ENCODE results near the gene PRAC2. TPM values are rescaled to one million over a fixed set of nuclear protein-coding genes. Genes with fewer than 3 reads are reported as not detected.

The PRAC2 gene
- total RNA-seq, 5 donors from 2014 or later (not counting 1 experiment from before 2014, with no cell fraction given) = not detected

- no peaks in the 10 kb centered on the region for H3K9me3 Mint-ChIP-seq
- H3K9me3 ChIP-seq = no peaks in the 10 kb centered on the region
- no peak overlapping the region for H3K4me3 Mint-ChIP-seq
- ChIA-PET CTCF (interaction anchor here in 1 of 2 donors (0.9 to 1.1 kb wide), 2 partner anchors 79 to 127 kb away, joined by 3 to 6 read pairs; no protein-coding TSS in a partner anchor), POLR2A (no interaction called here)
- H3K27me3 Mint-ChIP-seq = peaks cover 70 to 85% of the 10 kb centered on the region in 2 donors
- H3K4me1 ChIP-seq (ENCODE audit: control insufficient read depth in 1 of 2, extremely low read depth in 1 of 2, insufficient read depth in 2 of 2, low read length in 2 of 2) = peaks cover 2 to 17% of the 10 kb centered on the region in 2 experiments
- H3K4me1 Mint-ChIP-seq = peaks cover 18 to 19% (median 19%) of the 10 kb centered on the region in 3 donors
- H3K36me3 Mint-ChIP-seq = no peaks in the 10 kb centered on the region
- DNase-seq (no peak), ATAC-seq (replicated peaks in 1 of 4) (no peak)
- H3K4me3 ChIP-seq (ENCODE audit: control insufficient read depth in 1 of 2, extremely low read depth in 1 of 2, low read length in 1 of 2) = no peak overlapping the region
- no peak overlapping the region for H3K27ac ChIP-seq (ENCODE audit: low read length)
- H3K36me3 ChIP-seq (ENCODE audit: control insufficient read depth in 2 of 2, extremely low read depth in 1 of 2, insufficient read depth in 1 of 2, low read length in 1 of 2) = no peaks in the 10 kb centered on the region
- H3K27me3 ChIP-seq (replicated peaks in 1 of 2; ENCODE audit: control insufficient read depth in 2 of 2, extremely low read depth in 1 of 2, insufficient read depth in 2 of 2, low read length in 1 of 2) = peaks cover 19 to 75% of the 10 kb centered on the region in 2 experiments
- H3K27ac Mint-ChIP-seq = no peak overlapping the region
- no CpG with 5 or more reads among the region's 2 CpGs for WGBS (ENCODE audit: insufficient coverage)
Observed at GRCh38 chr17:48757524-48757961, 34.6 kb downstream of the PRAC2 start.

GRCh38 chr17:48759288-48759687 lies 36.3 kb downstream of the PRAC2 start:
- Histone ChIP-seq H3K27ac (ENCODE audit: low read length) (no peak overlapping the region), H3K36me3 (ENCODE audit: control insufficient read depth in 2 of 2, extremely low read depth in 1 of 2, insufficient read depth in 1 of 2, low read length in 1 of 2) (no peaks in the 10 kb centered on the region), H3K4me3 (ENCODE audit: control insufficient read depth in 1 of 2, extremely low read depth in 1 of 2, low read length in 1 of 2) (no peak overlapping the region), H3K27me3 (replicated peaks in 1 of 2; ENCODE audit: control insufficient read depth in 2 of 2, extremely low read depth in 1 of 2, insufficient read depth in 2 of 2, low read length in 1 of 2) (peaks cover 5 to 68% of the 10 kb centered on the region in 2 experiments), H3K4me1 (ENCODE audit: control insufficient read depth in 1 of 2, extremely low read depth in 1 of 2, insufficient read depth in 2 of 2, low read length in 2 of 2) (peaks cover 2 to 9% of the 10 kb centered on the region in 2 experiments), H3K9me3 (no peaks in the 10 kb centered on the region)
- ATAC-seq (replicated peaks in 1 of 4) (no peak), DNase-seq (no peak)
- Mint-ChIP-seq H3K9me3 (no peaks in the 10 kb centered on the region), H3K4me3 (no peak overlapping the region), H3K27ac (no peak overlapping the region), H3K4me1 (peaks cover 4 to 6% (median 4%) of the 10 kb centered on the region in 3 donors), H3K27me3 (peaks cover 70 to 83% of the 10 kb centered on the region in 2 donors), H3K36me3 (no peaks in the 10 kb centered on the region)
- POLR2A ChIA-PET = no interaction called here
- CTCF ChIA-PET = no interaction called here

- POLR2A ChIA-PET = no interaction called here
- Histone ChIP-seq H3K9me3 (no peaks in the 10 kb centered on the region), H3K27ac (ENCODE audit: low read length) (no peak overlapping the region), H3K4me1 (ENCODE audit: control insufficient read depth in 1 of 2, extremely low read depth in 1 of 2, insufficient read depth in 2 of 2, low read length in 2 of 2) (no peaks in the 10 kb centered on the region), H3K36me3 (ENCODE audit: control insufficient read depth in 2 of 2, extremely low read depth in 1 of 2, insufficient read depth in 1 of 2, low read length in 1 of 2) (no peaks in the 10 kb centered on the region), H3K4me3 (ENCODE audit: control insufficient read depth in 1 of 2, extremely low read depth in 1 of 2, low read length in 1 of 2) (no peak overlapping the region), H3K27me3 (replicated peaks in 1 of 2; ENCODE audit: control insufficient read depth in 2 of 2, extremely low read depth in 1 of 2, insufficient read depth in 2 of 2, low read length in 1 of 2) (peaks cover 0 to 62% of the 10 kb centered on the region in 2 experiments)
- DNase-seq = no peak
- peaks cover 70 to 78% of the 10 kb centered on the region in 2 donors for H3K27me3 Mint-ChIP-seq
- ATAC-seq (replicated peaks in 1 of 4) = no peak
- H3K36me3 Mint-ChIP-seq = no peaks in the 10 kb centered on the region
- H3K4me3 Mint-ChIP-seq = no peak overlapping the region
- no peak overlapping the region for H3K27ac Mint-ChIP-seq
- 43% methylated on average over 2 of the region's 4 CpGs for WGBS (ENCODE audit: insufficient coverage)
- H3K9me3 Mint-ChIP-seq = no peaks in the 10 kb centered on the region
- CTCF ChIA-PET = interaction anchor here in 1 of 2 donors (0.6 to 1.0 kb wide), 2 partner anchors 43 to 269 kb away, joined by 3 to 4 read pairs; no protein-coding TSS in a partner anchor
- H3K4me1 Mint-ChIP-seq = no peaks in the 10 kb centered on the region
Observed at GRCh38 chr17:48760411-48760810, 37.4 kb downstream of the PRAC2 start.

GRCh38 chr17:48761114-48761513 lies 38.1 kb downstream of the PRAC2 start:
- H3K27ac ChIP-seq (ENCODE audit: low read length) = no peak overlapping the region
- H3K4me3 Mint-ChIP-seq = no peak overlapping the region
- no peak overlapping the region for H3K27ac Mint-ChIP-seq
- DNase-seq (no peak), ATAC-seq (replicated peaks in 1 of 4) (no peak)
- H3K27me3 ChIP-seq (replicated peaks in 1 of 2; ENCODE audit: control insufficient read depth in 2 of 2, extremely low read depth in 1 of 2, insufficient read depth in 2 of 2, low read length in 1 of 2) = peaks cover 0 to 62% of the 10 kb centered on the region in 2 experiments
- no peaks in the 10 kb centered on the region for H3K4me1 Mint-ChIP-seq
- H3K4me1 ChIP-seq (ENCODE audit: control insufficient read depth in 1 of 2, extremely low read depth in 1 of 2, insufficient read depth in 2 of 2, low read length in 2 of 2) = no peaks in the 10 kb centered on the region
- peaks cover 70 to 76% of the 10 kb centered on the region in 2 donors for H3K27me3 Mint-ChIP-seq
- no peaks in the 10 kb centered on the region for H3K36me3 ChIP-seq (ENCODE audit: control insufficient read depth in 2 of 2, extremely low read depth in 1 of 2, insufficient read depth in 1 of 2, low read length in 1 of 2)
- ChIA-PET POLR2A (no interaction called here), CTCF (interaction anchor here in 1 of 2 donors (0.6 to 1.0 kb wide), 2 partner anchors 44 to 269 kb away, joined by 3 to 4 read pairs; no protein-coding TSS in a partner anchor)
- 85% methylated on average over 5 of the region's 6 CpGs for WGBS (ENCODE audit: insufficient coverage)
- no peak overlapping the region for H3K4me3 ChIP-seq (ENCODE audit: control insufficient read depth in 1 of 2, extremely low read depth in 1 of 2, low read length in 1 of 2)
- H3K9me3 Mint-ChIP-seq = no peaks in the 10 kb centered on the region
- H3K36me3 Mint-ChIP-seq = no peaks in the 10 kb centered on the region
- no peaks in the 10 kb centered on the region for H3K9me3 ChIP-seq

GRCh38 chr17:48767263-48767774 lies 44.3 kb downstream of the PRAC2 start:
- CTCF ChIA-PET = interaction anchor here (0.5 to 1.1 kb wide), 2 partner anchors 26 to 89 kb away, joined by 3 read pairs; no protein-coding TSS in a partner anchor
- Histone ChIP-seq H3K9me3 (no peaks in the 10 kb centered on the region), H3K4me1 (ENCODE audit: control insufficient read depth in 1 of 2, extremely low read depth in 1 of 2, insufficient read depth in 2 of 2, low read length in 2 of 2) (no peaks in the 10 kb centered on the region), H3K27ac (ENCODE audit: low read length) (no peak overlapping the region), H3K4me3 (ENCODE audit: control insufficient read depth in 1 of 2, extremely low read depth in 1 of 2, low read length in 1 of 2) (no peak overlapping the region), H3K36me3 (ENCODE audit: control insufficient read depth in 2 of 2, extremely low read depth in 1 of 2, insufficient read depth in 1 of 2, low read length in 1 of 2) (no peaks in the 10 kb centered on the region), H3K27me3 (replicated peaks in 1 of 2; ENCODE audit: control insufficient read depth in 2 of 2, extremely low read depth in 1 of 2, insufficient read depth in 2 of 2, low read length in 1 of 2) (peaks cover 0 to 48% of the 10 kb centered on the region in 2 experiments)
- Mint-ChIP-seq H3K36me3 (no peaks in the 10 kb centered on the region), H3K4me3 (no peak overlapping the region), H3K27me3 (peaks cover 56 to 67% of the 10 kb centered on the region in 2 donors), H3K4me1 (no peaks in the 10 kb centered on the region), H3K9me3 (no peaks in the 10 kb centered on the region), H3K27ac (no peak overlapping the region)
- ATAC-seq (replicated peaks in 1 of 4) = no peak
- DNase-seq = no peak
- POLR2A ChIA-PET = interaction anchor here in 1 of 2 donors (0.6 kb wide), 1 partner anchor 95 kb away, joined by 3 read pairs; no protein-coding TSS in a partner anchor
- 80% methylated on average over 1 of the region's 4 CpGs for WGBS (ENCODE audit: insufficient coverage)

GRCh38 chr17:48769009-48769675 lies 46.2 kb downstream of the PRAC2 start:
- POLR2A ChIA-PET = no interaction called here
- Histone ChIP-seq H3K36me3 (ENCODE audit: control insufficient read depth in 2 of 2, extremely low read depth in 1 of 2, insufficient read depth in 1 of 2, low read length in 1 of 2) (no peaks in the 10 kb centered on the region), H3K27me3 (replicated peaks in 1 of 2; ENCODE audit: control insufficient read depth in 2 of 2, extremely low read depth in 1 of 2, insufficient read depth in 2 of 2, low read length in 1 of 2) (peaks cover 0 to 41% of the 10 kb centered on the region in 2 experiments), H3K27ac (ENCODE audit: low read length) (no peak overlapping the region), H3K9me3 (no peaks in the 10 kb centered on the region), H3K4me1 (ENCODE audit: control insufficient read depth in 1 of 2, extremely low read depth in 1 of 2, insufficient read depth in 2 of 2, low read length in 2 of 2) (no peaks in the 10 kb centered on the region), H3K4me3 (ENCODE audit: control insufficient read depth in 1 of 2, extremely low read depth in 1 of 2, low read length in 1 of 2) (no peak overlapping the region)
- Mint-ChIP-seq H3K27ac (no peak overlapping the region), H3K36me3 (no peaks in the 10 kb centered on the region), H3K27me3 (peaks cover 49 to 55% of the 10 kb centered on the region in 2 donors), H3K4me1 (no peaks in the 10 kb centered on the region), H3K4me3 (no peak overlapping the region), H3K9me3 (no peaks in the 10 kb centered on the region)
- 83% methylated on average over 4 of the region's 5 CpGs for WGBS (ENCODE audit: insufficient coverage)
- CTCF ChIA-PET = interaction anchor here in 1 of 2 donors (0.6 kb wide), 1 partner anchor 1000 kb away, joined by 3 read pairs; no protein-coding TSS in a partner anchor
- no peak for ATAC-seq (replicated peaks in 1 of 4)
- DNase-seq = no peak

Data from T-cell (primary cell).